IPS-18c (cell line): ENCODE measurements around the gene ITSN1.
"Not testable (repeated sequence)": the region's sequence is repeated elsewhere in the genome, so short reads cannot be mapped to it uniquely, and the experiment has no call there.

Source experiments
- H3K4me3 ChIP-seq: 2 replicates; pipeline ENCODE4 v1.7.0; 2013; ENCODE audit warnings: low read depth, mild to moderate bottlenecking, low read length, moderate library complexity; ENCODE audit not compliant: insufficient read depth
- H3K9me3 ChIP-seq: one replicate; pipeline ENCODE4 v1.6.1; 2013; ENCODE audit warnings: mild to moderate bottlenecking, low read length, moderate library complexity; ENCODE audit not compliant: control insufficient read depth, insufficient read depth

Gene ITSN1

GRCh38 chr21:33850401-33850800, 208.1 kb downstream of the ITSN1 start:
- no peak overlapping the region for H3K4me3 ChIP-seq
- H3K9me3 ChIP-seq = no peaks in the 10 kb centered on the region

- H3K4me3 ChIP-seq = no peak overlapping the region
- no peaks in the 10 kb centered on the region for H3K9me3 ChIP-seq
Measured at GRCh38 chr21:33850985-33851384, 208.7 kb downstream of the ITSN1 start.

- Histone ChIP-seq H3K4me3 (no peak overlapping the region), H3K9me3 (no peaks in the 10 kb centered on the region)
Measured at GRCh38 chr21:33852485-33852884, 210.2 kb downstream of the ITSN1 start.

- peaks cover 2% of the 10 kb centered on the region for H3K9me3 ChIP-seq
- no peak overlapping the region for H3K4me3 ChIP-seq
Measured at GRCh38 chr21:33854604-33855003, 212.3 kb downstream of the ITSN1 start.

GRCh38 chr21:33855190-33855589, 212.9 kb downstream of the ITSN1 start:
- H3K4me3 ChIP-seq = no peak overlapping the region
- peaks cover 2% of the 10 kb centered on the region for H3K9me3 ChIP-seq

GRCh38 chr21:33856893-33857527, 214.7 kb downstream of the ITSN1 start:
- Histone ChIP-seq H3K4me3 (no peak overlapping the region), H3K9me3 (peaks cover 2% of the 10 kb centered on the region)

- H3K9me3 ChIP-seq = peaks cover 2% of the 10 kb centered on the region
- H3K4me3 ChIP-seq = no peak overlapping the region
Measured at GRCh38 chr21:33857846-33858666, 215.8 kb downstream of the ITSN1 start.

- peaks cover 2% of the 10 kb centered on the region for H3K9me3 ChIP-seq
- H3K4me3 ChIP-seq = no peak overlapping the region
Measured at GRCh38 chr21:33858667-33859372, 216.5 kb downstream of the ITSN1 start.

GRCh38 chr21:33859373-33860102, 217.2 kb downstream of the ITSN1 start:
- Histone ChIP-seq H3K4me3 (no peak overlapping the region), H3K9me3 (peaks cover 2% of the 10 kb centered on the region)

GRCh38 chr21:33860332-33860879, 218.1 kb downstream of the ITSN1 start:
- H3K4me3 ChIP-seq = no peak overlapping the region
- peaks cover 2% of the 10 kb centered on the region for H3K9me3 ChIP-seq

- Histone ChIP-seq H3K9me3 (peaks cover 2% of the 10 kb centered on the region), H3K4me3 (no peak overlapping the region)
Measured at GRCh38 chr21:33861125-33861524, 218.8 kb downstream of the ITSN1 start.

GRCh38 chr21:33863191-33863590, 220.9 kb downstream of the ITSN1 start:
- H3K4me3 ChIP-seq, H3K9me3 ChIP-seq: not testable (repeated sequence)

- Histone ChIP-seq H3K9me3 (peaks cover under 1% of the 10 kb centered on the region), H3K4me3 (no peak overlapping the region)
Measured at GRCh38 chr21:33864150-33864549, 221.8 kb downstream of the ITSN1 start.

- H3K9me3 ChIP-seq = no peaks in the 10 kb centered on the region
- H3K4me3 ChIP-seq = no peak overlapping the region
Measured at GRCh38 chr21:33865176-33865575, 222.9 kb downstream of the ITSN1 start.

- H3K4me3 ChIP-seq = no peak overlapping the region
- no peaks in the 10 kb centered on the region for H3K9me3 ChIP-seq
Measured at GRCh38 chr21:33865996-33866575, 223.8 kb downstream of the ITSN1 start.

- no peak overlapping the region for H3K4me3 ChIP-seq
- H3K9me3 ChIP-seq = no peaks in the 10 kb centered on the region
Measured at GRCh38 chr21:33866826-33867225, 224.5 kb downstream of the ITSN1 start.

- not testable (repeated sequence) for H3K9me3 ChIP-seq
Measured at GRCh38 chr21:33867868-33868267, 225.6 kb downstream of the ITSN1 start.

More at GRCh38 chr21:33867868-33868267, 225.6 kb downstream of the ITSN1 start:
- not testable (repeated sequence) for H3K4me3 ChIP-seq
